GM12865 (cell line): ENCODE measurements around the gene RASSF7.
"Not testable (repeated sequence)": the region's sequence is repeated elsewhere in the genome, so short reads cannot be mapped to it uniquely, and the experiment has no call there.

ENCODE experiments used
- DNase-seq: peaks from one replicate; pipeline ENCODE4 v3.0.0; 2010; ENCODE audit warnings: low read depth
- H3K4me3 ChIP-seq: 2 replicates; pipeline ENCODE4 v1.5.1; 2011; ENCODE audit warnings: mild to moderate bottlenecking, low read depth, low read length, control low read depth
- TF ChIP-seq, protein P1 (sequence below): IDR thresholded peaks from 2 replicates; pipeline ENCODE4 v1.5.1; 2011; ENCODE audit warnings: low read length, control low read depth, low read depth, inconsistent platforms; ENCODE audit not compliant: insufficient read depth; ENCODE audit errors: missing control alignments

The RASSF7 gene

GRCh38 chr11:569158-569885 is 8.6 kb downstream of the RASSF7 start:
- peak overlapping the region; percentile 74 for H3K4me3 ChIP-seq
- DNase-seq: no peak
- TF ChIP-seq, protein P1, sequence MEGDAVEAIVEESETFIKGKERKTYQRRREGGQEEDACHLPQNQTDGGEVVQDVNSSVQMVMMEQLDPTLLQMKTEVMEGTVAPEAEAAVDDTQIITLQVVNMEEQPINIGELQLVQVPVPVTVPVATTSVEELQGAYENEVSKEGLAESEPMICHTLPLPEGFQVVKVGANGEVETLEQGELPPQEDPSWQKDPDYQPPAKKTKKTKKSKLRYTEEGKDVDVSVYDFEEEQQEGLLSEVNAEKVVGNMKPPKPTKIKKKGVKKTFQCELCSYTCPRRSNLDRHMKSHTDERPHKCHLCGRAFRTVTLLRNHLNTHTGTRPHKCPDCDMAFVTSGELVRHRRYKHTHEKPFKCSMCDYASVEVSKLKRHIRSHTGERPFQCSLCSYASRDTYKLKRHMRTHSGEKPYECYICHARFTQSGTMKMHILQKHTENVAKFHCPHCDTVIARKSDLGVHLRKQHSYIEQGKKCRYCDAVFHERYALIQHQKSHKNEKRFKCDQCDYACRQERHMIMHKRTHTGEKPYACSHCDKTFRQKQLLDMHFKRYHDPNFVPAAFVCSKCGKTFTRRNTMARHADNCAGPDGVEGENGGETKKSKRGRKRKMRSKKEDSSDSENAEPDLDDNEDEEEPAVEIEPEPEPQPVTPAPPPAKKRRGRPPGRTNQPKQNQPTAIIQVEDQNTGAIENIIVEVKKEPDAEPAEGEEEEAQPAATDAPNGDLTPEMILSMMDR: no peak

GRCh38 chr11:571802-572185 is 11.0 kb downstream of the RASSF7 start:
- no peak overlapping the region for H3K4me3 ChIP-seq
- DNase-seq: no peak
- TF ChIP-seq, protein P1: no peak

DNA sequence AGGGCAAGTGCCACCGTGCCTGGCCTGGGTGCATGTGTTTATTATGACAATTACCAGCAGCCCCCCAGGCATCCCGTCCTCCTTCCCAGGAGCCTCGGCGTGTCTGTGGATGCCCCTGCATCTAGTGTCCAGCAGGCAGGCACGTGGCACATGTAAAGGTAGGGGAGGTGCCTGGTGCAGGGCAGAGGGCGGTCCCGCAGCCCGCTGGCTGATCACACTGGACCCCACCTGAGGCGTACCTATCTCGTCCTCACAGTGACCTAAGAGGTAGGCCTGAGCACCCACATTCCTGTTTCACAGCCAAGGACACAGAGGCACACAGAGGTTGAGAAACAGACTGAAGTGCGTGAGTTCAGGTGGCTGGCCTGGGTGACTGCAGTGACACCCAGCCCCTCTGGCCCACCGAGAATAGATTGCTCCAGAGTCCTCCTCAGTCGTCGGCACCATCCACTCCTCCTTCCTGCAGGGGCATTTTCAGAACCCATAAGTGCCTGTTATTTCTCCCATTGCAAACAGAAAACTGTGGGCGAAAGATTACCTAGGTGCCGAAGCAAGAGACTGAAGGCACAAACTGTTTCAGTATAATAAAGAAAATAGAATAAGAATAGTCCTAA is 12.5 kb downstream of the RASSF7 start:
- H3K4me3 ChIP-seq: no peak overlapping the region
- TF ChIP-seq, protein P1: no peak
- no peak for DNase-seq

DNA sequence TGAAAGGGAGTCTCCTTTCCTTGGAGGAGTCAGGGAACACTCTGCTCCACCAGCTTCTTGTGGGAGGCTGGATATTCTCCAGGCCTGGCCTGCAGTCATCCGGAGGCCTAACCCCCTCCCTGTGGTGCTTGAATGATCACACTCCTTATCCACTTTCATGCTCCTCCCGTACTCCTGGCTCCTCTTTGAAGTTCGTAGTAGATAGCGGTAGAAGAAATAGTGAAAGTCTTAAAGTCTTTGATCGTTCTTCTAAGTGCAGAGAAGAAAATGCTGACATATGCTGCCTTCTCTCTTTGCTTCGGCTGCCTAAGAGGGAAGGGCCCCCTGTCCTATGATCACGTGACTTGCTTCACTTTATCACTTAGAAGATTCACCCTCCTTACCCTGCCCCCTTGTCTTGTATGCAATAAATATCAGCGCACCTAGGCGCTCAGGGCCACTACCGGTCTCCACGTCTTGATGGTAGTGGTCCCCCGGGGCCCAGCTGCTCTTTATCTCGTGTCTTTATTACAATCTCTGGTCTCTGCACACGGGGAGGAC is 13.3 kb downstream of the RASSF7 start:
- not testable (repeated sequence) for DNase-seq, H3K4me3 ChIP-seq

GRCh38 chr11:574632-575312 is 14.0 kb downstream of the RASSF7 start:
- DNase-seq: no peak
- TF ChIP-seq, protein P1: no peak
- H3K4me3 ChIP-seq: peak overlapping the region; percentile 67

- H3K4me3 ChIP-seq: peak overlapping the region; percentile 67
- TF ChIP-seq, protein P1: no peak
- no peak for DNase-seq
Measured at GRCh38 chr11:575313-575995, 14.7 kb downstream of the RASSF7 start.

DNA sequence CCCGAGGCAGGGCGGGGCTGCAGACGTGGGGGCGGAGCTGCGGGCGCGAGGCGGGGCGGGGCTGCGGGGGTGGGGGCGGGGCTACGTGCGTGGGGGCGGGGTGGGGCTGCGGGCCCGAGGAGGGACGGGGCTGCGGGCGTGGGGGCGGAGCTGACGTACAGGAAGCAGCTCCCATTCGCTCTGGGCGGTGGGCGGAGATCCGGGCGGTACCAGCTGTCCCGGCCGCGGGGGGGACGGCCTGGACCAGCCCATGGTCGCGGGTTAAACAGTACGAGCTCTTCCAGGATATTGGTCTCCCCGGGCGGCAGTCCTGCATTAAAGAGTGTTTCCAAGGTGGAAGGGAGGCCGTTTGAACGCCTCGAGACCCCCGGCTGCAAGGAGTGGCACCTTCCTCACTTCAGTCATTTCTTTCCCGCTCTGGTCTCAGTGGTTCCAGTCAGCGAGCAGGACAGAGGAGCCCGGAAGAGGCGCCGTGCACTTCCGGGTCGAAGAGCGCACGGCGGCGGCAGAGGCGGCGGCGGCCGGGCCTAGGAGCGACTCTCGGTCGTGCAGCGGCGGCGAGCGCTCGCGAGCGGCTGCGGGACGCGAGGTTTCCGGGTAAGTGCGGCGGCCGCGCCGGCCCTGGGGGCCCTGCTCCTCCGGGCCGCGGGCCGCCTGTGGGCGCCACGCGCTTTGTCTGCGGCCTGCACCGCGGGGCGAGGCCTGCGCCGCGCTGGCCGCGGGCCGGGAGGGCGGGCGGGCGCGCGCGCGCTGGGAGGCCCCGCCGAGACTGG is 15.4 kb downstream of the RASSF7 start, which contains the start of gene PHRF1:
PHRF1 (plus strand) TSS at position 475 of the 773 bp plus-strand sequence. CDS start 5,043 bp downstream, outside the sequence.
- peak within 1 kb of the TSS; percentile 92 for H3K4me3 ChIP-seq
- DNase-seq: peak; percentile 98
- TF ChIP-seq, protein P1: no peak
